Stimulated activated CD8-positive, alpha-beta memory T cell treated with anti-CD3 and anti-CD28 coated beads, Interleukin-15, amount 100 ng/mL, for 1 hour (primary cell): ENCODE measurements around the gene MORC4.

Source experiments
- DNase-seq: peaks from one replicate; pipeline ENCODE4 v3.0.0-alpha.2; 2020; ENCODE audit warnings: low read depth

Gene MORC4

GRCh38 chrX:106906361-106906760 lies 93.7 kb downstream of the MORC4 start:
- DNase-seq: no peak

DNA sequence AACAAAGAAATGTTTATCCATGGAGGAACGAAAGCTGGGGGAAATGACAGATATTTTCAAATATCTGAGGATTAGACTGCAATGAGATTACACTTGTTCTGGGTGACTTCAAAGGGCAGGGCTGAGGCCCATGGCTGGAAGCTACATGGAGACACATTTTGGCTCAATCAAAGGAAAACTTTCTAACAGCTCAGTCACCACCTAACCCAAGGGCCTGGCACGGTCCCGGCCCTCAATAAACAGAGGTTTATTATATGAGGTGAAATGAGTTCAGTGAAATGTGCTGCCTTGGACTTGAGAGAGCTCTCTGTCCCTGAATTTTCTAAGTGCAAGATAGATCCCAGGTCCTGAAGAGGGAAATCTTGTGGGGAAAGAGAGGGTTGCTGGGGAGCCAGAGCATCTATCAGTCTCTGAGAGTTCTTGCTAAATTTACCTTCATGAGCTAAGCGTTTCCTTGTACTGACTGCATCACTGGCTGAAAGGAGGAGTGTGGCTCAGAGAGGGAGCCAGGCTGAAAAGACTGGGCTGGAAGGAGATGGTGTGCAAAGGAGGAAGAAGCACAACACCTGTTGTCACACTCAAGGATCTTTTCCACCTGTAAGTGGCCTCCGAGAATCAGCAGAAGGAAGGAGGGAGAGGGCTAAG lies 94.8 kb downstream of the MORC4 start:
- no peak for DNase-seq

GRCh38 chrX:106903856-106904528 lies 96.0 kb downstream of the MORC4 start:
- no peak for DNase-seq

DNA sequence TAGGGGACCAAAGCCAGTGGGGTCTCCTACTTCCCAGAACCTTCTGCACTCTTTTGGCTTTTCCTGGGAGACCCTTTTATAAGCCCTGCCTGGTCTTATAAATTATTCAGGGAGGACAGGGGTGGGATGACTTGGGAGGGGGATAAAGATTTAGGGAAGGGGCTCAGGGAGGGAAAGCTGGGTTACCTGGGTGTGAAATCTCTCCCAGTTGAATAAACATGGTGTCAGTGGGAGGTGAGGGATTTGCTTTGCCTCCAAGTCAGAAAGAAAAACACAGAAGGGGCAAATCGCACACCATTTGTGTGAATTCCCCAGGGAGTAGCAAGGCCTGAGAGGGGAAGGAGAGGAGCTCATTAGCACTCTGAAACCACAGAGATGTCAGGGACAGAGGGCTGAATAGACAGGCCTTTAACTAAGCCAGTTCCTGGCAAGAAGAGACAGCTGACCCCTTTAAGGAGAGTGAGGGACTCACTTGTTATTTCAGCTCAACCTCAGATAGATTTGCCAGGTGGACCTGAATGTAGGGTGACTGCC lies 96.7 kb downstream of the MORC4 start, which contains the start of gene RIPPLY1:
RIPPLY1 (minus strand) TSS at position 51 of the 534 bp plus-strand sequence. CDS start 54 bp downstream, outside the sequence.
- DNase-seq: no peak

GRCh38 chrX:106902684-106903083 lies 97.3 kb downstream of the MORC4 start:
- DNase-seq: no peak

DNA sequence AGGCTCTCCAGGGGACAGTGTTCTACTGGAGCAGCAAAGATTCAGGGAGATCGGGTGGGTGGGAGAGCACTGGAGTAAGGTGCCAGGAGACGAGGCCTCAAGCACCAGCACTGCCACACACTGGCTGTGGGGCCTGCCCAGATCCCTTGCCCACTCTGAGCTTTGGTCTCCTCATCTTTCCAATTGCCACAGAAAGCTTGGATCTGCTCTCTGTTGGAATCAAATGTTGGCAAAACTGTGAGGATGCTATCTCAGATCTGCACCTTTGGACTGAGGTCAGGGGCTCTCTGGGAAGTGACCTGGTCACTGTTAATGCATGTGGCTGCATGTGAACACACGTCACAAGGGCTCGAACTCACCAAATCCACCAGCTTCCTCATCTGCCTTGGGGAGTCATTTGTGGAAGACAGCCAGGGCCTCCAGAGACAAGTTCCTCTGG lies 98.2 kb downstream of the MORC4 start:
- DNase-seq: no peak

GRCh38 chrX:106901341-106901740 lies 98.7 kb downstream of the MORC4 start:
- no peak for DNase-seq

GRCh38 chrX:106899841-106900240 lies 100.2 kb downstream of the MORC4 start:
- DNase-seq: no peak

DNA sequence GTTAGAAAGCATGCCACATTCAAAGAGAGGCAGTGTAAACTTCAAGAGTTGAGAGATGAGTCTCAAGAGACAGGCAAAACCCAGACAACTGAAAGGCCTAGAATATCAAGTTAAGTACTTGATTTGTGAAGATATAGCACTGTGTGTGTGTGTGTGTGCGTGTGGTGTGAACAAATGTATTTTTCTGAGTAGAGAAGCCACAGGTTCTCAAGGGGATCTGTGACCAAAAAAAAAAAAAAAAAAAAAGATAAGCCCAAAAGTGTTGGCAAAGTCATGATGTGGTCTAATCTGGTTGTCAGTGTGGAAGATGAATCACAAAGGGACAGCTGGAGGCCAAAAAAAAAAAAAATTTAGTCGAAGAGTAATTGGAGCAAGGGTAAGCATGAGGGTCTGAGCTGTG lies 100.7 kb downstream of the MORC4 start:
- DNase-seq: no peak

DNA sequence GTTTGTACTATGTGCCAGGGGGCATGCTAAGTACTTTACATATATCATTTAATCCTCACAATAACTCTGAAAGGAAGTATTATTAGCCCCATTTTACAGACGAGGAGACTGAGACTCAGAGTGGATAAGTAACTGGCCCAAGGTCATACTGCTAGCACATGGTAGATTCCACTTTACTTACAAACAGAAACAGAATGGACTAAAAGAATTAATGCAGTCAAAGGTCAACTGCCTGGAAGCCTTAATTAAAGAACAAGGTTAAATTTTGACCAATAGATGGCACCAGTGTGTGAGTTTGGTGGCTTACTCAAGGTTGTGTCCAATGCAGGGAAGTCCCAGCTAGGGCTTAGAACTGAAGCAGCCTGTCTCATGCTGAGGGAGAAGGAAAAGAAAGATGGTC lies 101.5 kb downstream of the MORC4 start:
- no peak for DNase-seq

GRCh38 chrX:106897259-106897658 lies 102.8 kb downstream of the MORC4 start:
- no peak for DNase-seq

DNA sequence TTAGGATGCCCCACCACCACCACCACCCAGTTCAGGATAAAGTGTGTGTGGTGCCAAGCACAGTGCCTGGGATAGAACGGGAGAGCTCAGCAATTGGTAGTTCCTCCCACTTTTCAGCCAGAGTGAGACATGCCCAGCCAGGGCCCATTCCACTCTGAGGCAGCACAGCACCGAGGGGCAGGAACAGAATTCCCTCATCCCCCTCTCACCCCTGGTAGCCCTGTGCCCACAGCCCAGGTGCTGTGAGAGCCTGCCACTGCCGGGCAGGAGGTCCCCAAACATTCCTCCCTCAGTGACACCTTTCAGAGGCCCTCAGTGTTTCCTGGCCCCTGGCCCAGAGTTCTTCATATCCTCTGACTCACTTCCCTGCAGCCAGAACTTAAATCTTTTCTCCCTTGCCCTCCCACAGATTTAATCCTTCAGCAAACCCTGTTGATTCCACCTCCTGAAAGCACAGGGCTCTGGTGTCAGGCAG lies 105.0 kb downstream of the MORC4 start:
- no peak for DNase-seq

- peak; percentile 6 for DNase-seq
These were observed 105.6 kb downstream of the MORC4 start for GRCh38 chrX:106894392-106894909.

DNA sequence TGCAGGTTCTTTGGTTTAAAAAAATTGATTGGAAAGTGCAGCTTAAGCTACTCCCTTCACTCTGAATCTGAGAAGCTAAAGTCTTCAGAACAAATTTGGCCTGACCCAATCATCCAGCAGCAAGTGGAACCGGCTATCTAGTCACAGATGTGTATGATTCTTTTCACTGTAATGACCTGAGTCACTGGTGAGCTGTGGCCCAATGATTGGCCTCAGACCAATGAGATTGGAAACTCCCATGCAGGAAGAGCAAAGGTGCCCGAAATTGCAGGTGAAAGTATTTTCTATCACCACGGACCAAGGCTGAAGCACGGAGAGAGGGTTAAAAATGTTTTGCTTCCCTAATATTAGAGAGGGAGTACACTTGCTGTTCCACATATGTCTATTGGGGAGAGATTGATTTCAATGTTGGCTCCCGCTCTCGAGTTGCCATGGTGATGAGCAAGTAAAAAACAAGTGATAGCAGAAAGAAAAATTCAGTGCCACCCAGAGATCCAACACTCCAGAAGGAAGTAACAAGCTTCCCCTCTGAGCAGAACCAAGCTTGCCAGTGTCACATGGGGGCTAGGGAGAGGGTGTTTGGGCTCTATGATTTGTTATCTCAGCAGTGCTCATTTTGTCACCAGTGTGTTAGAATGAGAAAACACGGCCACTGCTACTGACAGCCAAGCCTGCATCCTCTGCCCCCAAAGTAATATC lies 108.1 kb downstream of the MORC4 start:
- no peak for DNase-seq
